HG02798 (cell line): Measurements from ENCODE around the gene GABPB2.

ENCODE experiments used
- ATAC-seq: cut with Tn5 transposase; IDR thresholded peaks from one replicate; pipeline ENCODE4 v1.9.1; 2021; ENCODE audit warnings: mild to moderate bottlenecking; ENCODE audit not compliant: unreplicated experiment, poor library complexity

The GABPB2 gene

DNA sequence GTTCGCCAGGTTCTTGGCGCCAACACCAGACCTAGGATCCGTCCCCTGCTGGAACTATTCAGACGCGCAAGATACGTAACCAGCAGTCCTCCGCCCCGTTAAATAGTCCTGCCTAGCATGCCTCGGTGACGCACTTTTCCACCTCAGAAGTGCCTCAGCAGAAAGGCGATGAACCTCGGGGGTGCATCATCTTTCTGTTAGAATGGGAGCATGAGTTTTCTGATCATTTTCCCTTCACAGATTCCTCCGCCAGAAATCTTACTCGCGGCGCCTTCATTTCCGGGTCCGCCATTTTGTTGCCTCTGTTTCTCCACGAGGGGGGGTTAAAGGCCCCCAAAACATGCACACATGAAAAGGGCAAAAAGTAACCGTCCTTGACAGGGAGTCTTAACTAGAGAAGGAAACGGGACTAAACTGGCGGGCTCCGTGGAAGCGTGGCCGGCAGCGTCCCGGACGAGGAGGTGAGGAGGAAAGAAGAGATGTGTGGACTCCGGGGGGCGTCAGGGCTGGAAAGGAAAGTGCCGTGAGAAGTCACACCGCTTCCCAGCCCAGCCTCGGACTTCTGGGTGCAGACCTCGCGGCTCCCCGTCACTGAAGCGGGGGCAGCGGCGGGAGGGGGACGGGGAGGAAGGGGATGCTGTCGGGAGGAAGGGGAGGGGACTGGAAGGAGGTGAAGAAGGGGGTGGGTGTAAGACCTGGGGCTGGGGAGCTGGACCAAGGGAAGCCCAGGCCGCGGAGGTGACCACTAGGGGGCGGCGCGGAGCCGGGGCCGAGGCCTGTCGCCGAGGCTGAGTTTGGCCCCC, at the start of gene GABPB2:
Gene GABPB2 (plus strand): TSS at position 288 of the 803 bp plus-strand sequence. CDS start 17,429 bp downstream, outside the sequence.
- ATAC-seq, result peak; percentile 82

- peak; percentile 57 for ATAC-seq
Observed at GRCh38 chr1:151024540-151025146, 45.9 kb upstream of the GABPB2 start.

- ATAC-seq, result no peak
Observed at GRCh38 chr1:151026460-151026859, 44.1 kb upstream of the GABPB2 start.

GRCh38 chr1:151032164-151032563, 38.4 kb upstream of the GABPB2 start:
- no peak for ATAC-seq

DNA sequence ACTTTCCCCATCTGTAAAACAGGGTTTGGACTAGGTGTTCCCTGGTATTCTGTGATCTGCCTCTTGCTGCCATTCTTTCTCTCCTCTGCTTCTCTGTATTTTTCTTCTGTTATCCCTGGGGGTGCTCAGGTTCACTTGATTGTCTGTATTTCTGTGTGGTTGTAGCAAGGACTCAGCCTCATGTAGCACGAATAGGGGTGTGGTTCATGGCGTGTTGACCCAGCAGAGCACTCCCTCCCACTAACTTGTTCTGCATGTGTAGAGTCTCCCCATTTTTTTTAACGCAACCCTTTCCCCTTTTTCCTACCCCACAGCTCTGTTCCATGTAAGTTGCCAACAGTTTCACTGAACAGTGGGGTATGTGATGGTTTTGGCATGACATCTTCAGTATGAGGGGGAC, 35.4 kb upstream of the GABPB2 start:
- ATAC-seq, result no peak

DNA sequence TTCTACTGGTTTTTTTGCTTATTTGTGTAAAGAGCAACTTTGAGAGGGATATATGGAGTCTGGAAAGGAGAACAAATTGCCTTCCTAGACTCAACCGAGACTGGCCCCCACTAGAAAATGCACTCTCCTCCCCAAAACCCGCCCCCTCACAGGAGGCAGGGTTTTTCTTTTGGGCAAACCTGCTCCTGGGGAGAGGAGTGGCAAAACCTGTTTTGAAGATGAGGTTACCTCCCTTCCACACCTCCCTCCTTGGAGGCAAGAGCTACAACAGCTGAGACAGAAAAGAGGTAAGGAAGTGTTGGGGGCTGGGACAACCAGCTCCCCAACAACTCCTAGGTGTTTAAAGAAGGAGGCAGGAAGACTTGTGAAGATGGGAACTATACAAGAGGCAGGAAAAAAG, 34.2 kb upstream of the GABPB2 start, which contains the start of gene BNIPL:
Gene BNIPL (plus strand): TSS at position 231 of the 400 bp plus-strand sequence. CDS start 140 bp downstream, at position 371.
- ATAC-seq, result no peak

DNA sequence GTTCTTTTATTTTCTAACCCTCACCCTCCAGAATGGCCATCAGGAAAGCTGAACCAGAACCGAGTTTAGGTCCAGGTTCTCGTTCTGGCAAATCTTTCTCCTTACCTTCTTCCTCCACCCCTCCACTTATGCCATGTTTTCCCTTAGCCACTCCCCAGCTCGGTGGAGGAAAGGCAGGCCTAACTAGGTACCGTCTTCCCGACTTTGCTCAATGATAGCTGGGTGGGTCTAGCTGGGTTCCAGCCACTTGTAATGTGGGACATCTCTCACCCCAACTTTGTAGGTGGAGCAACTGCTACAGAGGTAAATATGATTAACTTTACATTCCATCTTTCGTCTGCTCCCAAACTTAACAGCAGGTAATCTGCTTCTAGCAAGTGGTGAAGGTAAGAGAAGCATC, 33.5 kb upstream of the GABPB2 start:
- ATAC-seq, result no peak

- ATAC-seq, result no peak
Observed at GRCh38 chr1:151039521-151039920, 31.0 kb upstream of the GABPB2 start.

GRCh38 chr1:151043163-151043562, 27.4 kb upstream of the GABPB2 start:
- no peak for ATAC-seq

DNA sequence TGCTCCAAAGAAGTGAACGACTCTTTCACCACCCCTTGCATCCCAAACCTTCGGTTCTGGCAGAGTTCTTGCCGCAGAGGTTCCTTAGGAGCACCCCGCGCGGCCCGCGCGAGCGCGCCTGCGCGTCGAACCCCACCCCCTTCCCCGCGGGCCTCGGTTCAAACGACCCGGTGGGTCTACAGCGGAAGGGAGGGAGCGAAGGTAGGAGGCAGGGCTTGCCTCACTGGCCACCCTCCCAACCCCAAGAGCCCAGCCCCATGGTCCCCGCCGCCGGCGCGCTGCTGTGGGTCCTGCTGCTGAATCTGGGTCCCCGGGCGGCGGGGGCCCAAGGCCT, 23.0 kb upstream of the GABPB2 start, which contains the start of gene C1orf56:
Gene C1orf56 (plus strand): TSS at position 161 of the 334 bp plus-strand sequence. CDS start 97 bp downstream, at position 258.
- ATAC-seq, result peak; percentile 62

DNA sequence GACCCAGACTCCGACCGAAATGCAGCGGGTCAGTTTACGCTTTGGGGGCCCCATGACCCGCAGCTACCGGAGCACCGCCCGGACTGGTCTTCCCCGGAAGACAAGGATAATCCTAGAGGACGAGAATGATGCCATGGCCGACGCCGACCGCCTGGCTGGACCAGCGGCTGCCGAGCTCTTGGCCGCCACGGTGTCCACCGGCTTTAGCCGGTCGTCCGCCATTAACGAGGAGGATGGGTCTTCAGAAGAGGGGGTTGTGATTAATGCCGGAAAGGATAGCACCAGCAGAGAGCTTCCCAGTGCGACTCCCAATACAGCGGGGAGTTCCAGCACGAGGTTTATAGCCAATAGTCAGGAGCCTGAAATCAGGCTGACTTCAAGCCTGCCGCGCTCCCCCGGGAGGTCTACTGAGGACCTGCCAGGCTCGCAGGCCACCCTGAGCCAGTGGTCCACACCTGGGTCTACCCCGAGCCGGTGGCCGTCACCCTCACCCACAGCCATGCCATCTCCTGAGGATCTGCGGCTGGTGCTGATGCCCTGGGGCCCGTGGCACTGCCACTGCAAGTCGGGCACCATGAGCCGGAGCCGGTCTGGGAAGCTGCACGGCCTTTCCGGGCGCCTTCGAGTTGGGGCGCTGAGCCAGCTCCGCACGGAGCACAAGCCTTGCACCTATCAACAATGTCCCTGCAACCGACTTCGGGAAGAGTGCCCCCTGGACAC, 22.5 kb upstream of the GABPB2 start:
- ATAC-seq, result peak; percentile 54

DNA sequence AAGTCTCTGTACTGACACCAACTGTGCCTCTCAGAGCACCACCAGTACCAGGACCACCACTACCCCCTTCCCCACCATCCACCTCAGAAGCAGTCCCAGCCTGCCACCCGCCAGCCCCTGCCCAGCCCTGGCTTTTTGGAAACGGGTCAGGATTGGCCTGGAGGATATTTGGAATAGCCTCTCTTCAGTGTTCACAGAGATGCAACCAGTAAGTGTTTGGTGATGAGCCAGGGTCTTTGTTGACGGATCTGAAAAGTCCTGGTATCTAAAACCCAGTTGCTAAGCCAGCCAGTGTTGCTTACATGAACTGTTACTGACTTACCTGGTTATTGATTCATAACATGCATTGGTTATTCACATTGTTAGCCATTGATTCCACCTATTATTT, 21.9 kb upstream of the GABPB2 start:
- no peak for ATAC-seq

- ATAC-seq, result no peak
Observed at GRCh38 chr1:151049458-151049857, 21.1 kb upstream of the GABPB2 start.

GRCh38 chr1:151050051-151050688, 20.4 kb upstream of the GABPB2 start:
- no peak for ATAC-seq

DNA sequence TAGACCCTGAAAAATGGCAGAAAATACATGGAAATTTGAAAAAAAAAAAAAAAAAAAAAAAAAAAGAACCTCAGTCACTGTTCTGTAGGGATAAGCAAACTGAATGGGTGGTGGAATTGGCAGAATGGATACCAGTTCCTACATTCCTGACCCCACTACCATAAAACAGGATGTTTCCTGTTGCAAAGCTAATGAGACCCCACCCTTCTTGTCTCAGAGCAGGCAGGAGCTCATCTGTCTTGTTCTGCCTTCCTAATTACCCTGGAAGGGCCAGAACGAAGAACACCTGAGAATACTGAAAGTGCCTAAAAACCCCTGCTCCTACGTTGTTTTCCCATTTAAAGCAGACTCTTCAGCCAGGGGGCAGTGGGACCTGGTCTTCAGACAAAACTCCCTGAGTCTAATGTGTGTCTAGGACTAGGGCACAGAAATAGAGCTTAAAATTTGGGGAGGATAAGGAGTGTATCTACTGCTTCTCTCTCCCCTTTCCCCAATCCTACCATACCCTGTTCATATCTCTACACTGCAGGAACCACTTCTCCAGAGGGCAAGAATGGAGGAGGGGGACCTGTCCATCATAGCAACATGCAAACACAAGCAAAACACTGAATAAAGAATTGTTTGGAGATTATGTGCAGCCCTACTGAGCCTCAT, 19.1 kb upstream of the GABPB2 start:
- no peak for ATAC-seq

- no peak for ATAC-seq
Observed at GRCh38 chr1:151054971-151055547, 15.5 kb upstream of the GABPB2 start.

DNA sequence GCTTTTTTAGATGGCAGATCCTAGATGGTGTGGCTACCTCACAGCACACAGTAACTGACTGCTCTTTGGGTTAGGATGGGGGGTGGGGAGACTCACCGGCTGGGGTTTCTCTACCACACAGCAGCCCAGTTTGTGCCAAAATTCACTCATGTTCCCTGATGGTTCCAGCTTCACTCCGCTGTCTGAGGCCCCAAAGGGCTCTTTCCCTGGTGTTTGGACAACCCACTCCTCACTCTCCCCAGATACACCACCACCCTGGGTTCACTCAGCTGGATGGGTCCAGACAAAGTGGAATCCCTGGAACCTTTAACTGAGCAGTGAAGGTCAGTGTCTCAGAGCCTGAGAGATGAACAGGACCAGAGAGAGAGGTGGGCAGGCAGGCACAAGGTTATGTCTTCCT, 15.0 kb upstream of the GABPB2 start:
- ATAC-seq, result no peak

DNA sequence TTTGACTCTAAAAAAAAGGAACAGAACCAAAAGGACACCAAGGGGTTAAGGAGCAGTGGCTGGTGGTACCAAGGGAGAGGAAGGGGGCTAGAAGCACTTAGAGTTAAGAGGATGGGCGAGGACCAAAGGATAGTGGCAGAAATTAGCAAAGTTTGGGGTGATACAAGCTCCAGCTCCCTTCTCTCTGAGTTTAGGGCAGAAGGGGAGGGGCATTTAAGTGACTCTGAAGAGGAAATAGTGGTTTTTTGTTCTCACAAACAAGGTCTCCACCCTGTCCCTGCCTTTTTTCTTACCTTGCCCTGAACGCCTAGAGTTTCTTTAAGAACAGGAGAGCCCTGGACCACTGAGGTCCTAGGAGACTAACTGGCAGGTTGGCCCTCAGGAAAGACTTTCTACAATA, 14.4 kb upstream of the GABPB2 start:
- no peak for ATAC-seq

GRCh38 chr1:151058692-151059091, 11.9 kb upstream of the GABPB2 start:
- ATAC-seq, result no peak
